ENCODE measurements around the gene SORCS1. TPM values are rescaled to one million over a fixed set of nuclear protein-coding genes. Genes with fewer than 3 reads are reported as not detected.

Gene SORCS1
- total and polyA plus RNA-seq, 4 donors = 1.4 to 3.8 TPM; not detected in 2

- WGBS, 2 donors = 0 to 38% methylated on average over 1 of the region's 1 CpG
- H3K4me3 ChIP-seq (ENCODE audit: low read length in 2 of 2) = no peak overlapping the region
- no peaks in the 10 kb centered on the region for H3K36me3 ChIP-seq (ENCODE audit: control insufficient read depth in 1 of 2, insufficient read depth in 2 of 2, low read length in 1 of 2)
- DNase-seq (no peak), ATAC-seq (ENCODE audit: low FRiP score) (no peak)
- no peak overlapping the region for H3K27ac ChIP-seq (ENCODE audit: low read depth in 1 of 2, low read length in 2 of 2)
- no peaks in the 10 kb centered on the region for H3K9me3 ChIP-seq (ENCODE audit: control insufficient read depth, low read length)
- H3K27me3 ChIP-seq (ENCODE audit: control insufficient read depth in 1 of 2, insufficient read depth in 2 of 2, low read length in 1 of 2) = no peaks in the 10 kb centered on the region
- intact Hi-C loops (cut with DNase I) = no loop called here
- no peaks in the 10 kb centered on the region for H3K4me1 ChIP-seq (ENCODE audit: control insufficient read depth in 1 of 2, insufficient read depth in 2 of 2, low read length in 2 of 2)
These were observed 359.4 kb downstream of the SORCS1 start for GRCh38 chr10:106804992-106805582.

GRCh38 chr10:106802949-106803348 is 361.6 kb downstream of the SORCS1 start:
- Histone ChIP-seq H3K4me3 (ENCODE audit: low read length in 2 of 2) (no peak overlapping the region), H3K9me3 (ENCODE audit: control insufficient read depth, low read length) (no peaks in the 10 kb centered on the region), H3K27me3 (ENCODE audit: control insufficient read depth in 1 of 2, insufficient read depth in 2 of 2, low read length in 1 of 2) (no peaks in the 10 kb centered on the region), H3K4me1 (ENCODE audit: control insufficient read depth in 1 of 2, insufficient read depth in 2 of 2, low read length in 2 of 2) (no peaks in the 10 kb centered on the region), H3K27ac (ENCODE audit: low read depth in 1 of 2, low read length in 2 of 2) (no peak overlapping the region), H3K36me3 (ENCODE audit: control insufficient read depth in 1 of 2, insufficient read depth in 2 of 2, low read length in 1 of 2) (no peaks in the 10 kb centered on the region)
- intact Hi-C loops (cut with DNase I) = no loop called here
- WGBS, 2 donors = 85 to 92% methylated on average over 4 of the region's 4 CpGs
- ATAC-seq (ENCODE audit: low FRiP score) (no peak), DNase-seq (no peak)

GRCh38 chr10:106799776-106800175 is 364.7 kb downstream of the SORCS1 start:
- Histone ChIP-seq H3K9me3 (ENCODE audit: control insufficient read depth, low read length) (no peaks in the 10 kb centered on the region), H3K36me3 (ENCODE audit: control insufficient read depth in 1 of 2, insufficient read depth in 2 of 2, low read length in 1 of 2) (no peaks in the 10 kb centered on the region), H3K4me3 (ENCODE audit: low read length in 2 of 2) (no peak overlapping the region), H3K27me3 (ENCODE audit: control insufficient read depth in 1 of 2, insufficient read depth in 2 of 2, low read length in 1 of 2) (no peaks in the 10 kb centered on the region), H3K27ac (ENCODE audit: low read depth in 1 of 2, low read length in 2 of 2) (no peak overlapping the region), H3K4me1 (ENCODE audit: control insufficient read depth in 1 of 2, insufficient read depth in 2 of 2, low read length in 2 of 2) (no peaks in the 10 kb centered on the region)
- intact Hi-C loops (cut with DNase I) = no loop called here
- ATAC-seq (ENCODE audit: low FRiP score) (no peak), DNase-seq (no peak)
- 74 to 92% methylated on average over 1 of the region's 1 CpG for WGBS, 2 donors

DNA sequence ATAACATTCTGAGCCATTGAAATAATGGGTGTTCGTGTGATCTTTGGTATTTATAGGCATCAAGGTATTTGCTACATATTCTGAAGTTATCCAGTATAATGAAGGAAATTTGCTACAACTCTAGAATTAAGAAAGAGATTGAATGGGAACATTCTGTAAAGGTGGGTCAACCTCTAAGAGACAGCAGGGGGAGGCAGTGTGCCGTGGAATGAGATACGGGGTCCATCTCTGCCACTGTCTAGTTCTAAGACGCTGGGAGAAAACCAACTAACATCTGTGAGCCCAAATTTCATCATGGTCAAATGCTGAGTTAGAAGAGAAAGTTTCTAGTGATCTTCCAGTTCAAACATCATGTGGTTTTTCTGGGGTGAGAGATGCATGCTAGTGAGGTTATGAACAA is 368.9 kb downstream of the SORCS1 start:
- Histone ChIP-seq H3K4me1 (ENCODE audit: control insufficient read depth in 1 of 2, insufficient read depth in 2 of 2, low read length in 2 of 2) (no peaks in the 10 kb centered on the region), H3K9me3 (ENCODE audit: control insufficient read depth, low read length) (no peaks in the 10 kb centered on the region), H3K27ac (ENCODE audit: low read depth in 1 of 2, low read length in 2 of 2) (no peak overlapping the region), H3K27me3 (ENCODE audit: control insufficient read depth in 1 of 2, insufficient read depth in 2 of 2, low read length in 1 of 2) (no peaks in the 10 kb centered on the region), H3K4me3 (ENCODE audit: low read length in 2 of 2) (no peak overlapping the region), H3K36me3 (ENCODE audit: control insufficient read depth in 1 of 2, insufficient read depth in 2 of 2, low read length in 1 of 2) (no peaks in the 10 kb centered on the region)
- ATAC-seq (ENCODE audit: low FRiP score) (no peak), DNase-seq (no peak)
- intact Hi-C loops (cut with DNase I) = no loop called here
- 19 to 28% methylated on average over 4 of the region's 4 CpGs for WGBS, 2 donors

- intact Hi-C loops (cut with DNase I) = no loop called here
- no peak for ATAC-seq (ENCODE audit: low FRiP score)
- no peak overlapping the region for H3K4me3 ChIP-seq (ENCODE audit: low read length in 2 of 2)
- DNase-seq = no peak
- H3K9me3 ChIP-seq (ENCODE audit: control insufficient read depth, low read length) = no peaks in the 10 kb centered on the region
- no peaks in the 10 kb centered on the region for H3K27me3 ChIP-seq (ENCODE audit: control insufficient read depth in 1 of 2, insufficient read depth in 2 of 2, low read length in 1 of 2)
- WGBS, 2 donors = 7 to 8% methylated on average over 1 of the region's 1 CpG
- no peaks in the 10 kb centered on the region for H3K36me3 ChIP-seq (ENCODE audit: control insufficient read depth in 1 of 2, insufficient read depth in 2 of 2, low read length in 1 of 2)
- H3K4me1 ChIP-seq (ENCODE audit: control insufficient read depth in 1 of 2, insufficient read depth in 2 of 2, low read length in 2 of 2) = no peaks in the 10 kb centered on the region
- no peak overlapping the region for H3K27ac ChIP-seq (ENCODE audit: low read depth in 1 of 2, low read length in 2 of 2)
These were observed 370.9 kb downstream of the SORCS1 start for GRCh38 chr10:106793617-106794016.

DNA sequence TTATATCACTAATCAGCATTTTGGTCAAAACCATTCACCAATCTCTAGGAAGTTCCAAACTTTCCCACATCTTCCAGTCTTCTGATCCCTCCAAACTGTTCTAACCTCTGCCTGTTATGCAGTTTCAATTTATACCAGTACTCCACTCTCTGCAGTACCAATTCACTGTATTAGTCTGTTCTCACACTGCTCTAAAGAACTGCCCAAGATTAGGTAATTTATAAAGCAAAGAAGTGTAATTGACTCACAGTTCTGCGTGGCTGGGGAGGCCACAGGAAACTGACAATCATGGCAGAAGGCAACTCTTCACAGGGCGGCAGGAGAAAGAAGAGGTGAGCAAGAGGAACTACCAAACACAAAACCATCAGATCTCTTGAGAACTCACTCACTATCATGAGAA is 374.9 kb downstream of the SORCS1 start:
- Histone ChIP-seq H3K4me1 (ENCODE audit: control insufficient read depth in 1 of 2, insufficient read depth in 2 of 2, low read length in 2 of 2) (no peaks in the 10 kb centered on the region), H3K9me3 (ENCODE audit: control insufficient read depth, low read length) (no peaks in the 10 kb centered on the region), H3K4me3 (ENCODE audit: low read length in 2 of 2) (no peak overlapping the region), H3K27ac (ENCODE audit: low read depth in 1 of 2, low read length in 2 of 2) (no peak overlapping the region), H3K27me3 (ENCODE audit: control insufficient read depth in 1 of 2, insufficient read depth in 2 of 2, low read length in 1 of 2) (no peaks in the 10 kb centered on the region), H3K36me3 (ENCODE audit: control insufficient read depth in 1 of 2, insufficient read depth in 2 of 2, low read length in 1 of 2) (no peaks in the 10 kb centered on the region)
- ATAC-seq (ENCODE audit: low FRiP score) (no peak), DNase-seq (no peak)
- 78 to 82% methylated on average over 2 of the region's 2 CpGs for WGBS, 2 donors
- intact Hi-C loops (cut with DNase I) = no loop called here

DNA sequence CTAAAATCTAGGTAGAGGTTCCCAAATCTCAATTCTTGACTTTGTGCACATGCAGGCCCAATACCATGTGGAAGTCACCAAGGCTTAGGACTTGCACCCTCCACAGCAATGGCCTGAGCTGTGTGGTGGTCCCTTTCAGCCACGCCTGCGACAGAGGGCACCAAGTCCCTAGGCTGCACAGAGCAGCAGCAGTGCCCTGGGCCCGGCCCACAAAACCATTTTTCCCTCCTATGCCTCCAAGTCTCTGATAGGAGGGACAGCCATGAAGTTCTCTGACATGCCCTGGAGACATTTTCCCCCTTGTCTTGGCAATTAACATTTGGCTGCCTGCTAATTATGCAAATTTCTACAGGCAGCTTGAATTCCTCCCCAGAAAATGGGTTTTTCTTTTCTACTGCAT is 375.5 kb downstream of the SORCS1 start:
- H3K27ac ChIP-seq (ENCODE audit: low read depth in 1 of 2, low read length in 2 of 2) = no peak overlapping the region
- 81 to 91% methylated on average over 3 of the region's 3 CpGs for WGBS, 2 donors
- no peak for ATAC-seq (ENCODE audit: low FRiP score)
- H3K9me3 ChIP-seq (ENCODE audit: control insufficient read depth, low read length) = no peaks in the 10 kb centered on the region
- no peak for DNase-seq
- no peak overlapping the region for H3K4me3 ChIP-seq (ENCODE audit: low read length in 2 of 2)
- no peaks in the 10 kb centered on the region for H3K27me3 ChIP-seq (ENCODE audit: control insufficient read depth in 1 of 2, insufficient read depth in 2 of 2, low read length in 1 of 2)
- H3K4me1 ChIP-seq (ENCODE audit: control insufficient read depth in 1 of 2, insufficient read depth in 2 of 2, low read length in 2 of 2) = no peaks in the 10 kb centered on the region
- intact Hi-C loops (cut with DNase I) = no loop called here
- no peaks in the 10 kb centered on the region for H3K36me3 ChIP-seq (ENCODE audit: control insufficient read depth in 1 of 2, insufficient read depth in 2 of 2, low read length in 1 of 2)

- Histone ChIP-seq H3K9me3 (ENCODE audit: control insufficient read depth, low read length) (no peaks in the 10 kb centered on the region), H3K27ac (ENCODE audit: low read depth in 1 of 2, low read length in 2 of 2) (no peak overlapping the region), H3K27me3 (ENCODE audit: control insufficient read depth in 1 of 2, insufficient read depth in 2 of 2, low read length in 1 of 2) (no peaks in the 10 kb centered on the region), H3K4me1 (ENCODE audit: control insufficient read depth in 1 of 2, insufficient read depth in 2 of 2, low read length in 2 of 2) (no peaks in the 10 kb centered on the region), H3K4me3 (ENCODE audit: low read length in 2 of 2) (no peak overlapping the region), H3K36me3 (ENCODE audit: control insufficient read depth in 1 of 2, insufficient read depth in 2 of 2, low read length in 1 of 2) (no peaks in the 10 kb centered on the region)
- intact Hi-C loops (cut with DNase I) = no loop called here
- ATAC-seq (ENCODE audit: low FRiP score) (no peak), DNase-seq (no peak)
- 18 to 37% methylated on average over 3 of the region's 3 CpGs for WGBS, 2 donors
These were observed 379.0 kb downstream of the SORCS1 start for GRCh38 chr10:106785528-106785927.

- intact Hi-C loops (cut with DNase I) = no loop called here
- 32 to 52% methylated on average over 3 of the region's 3 CpGs for WGBS, 2 donors
- no peak for ATAC-seq (ENCODE audit: low FRiP score)
- H3K4me3 ChIP-seq (ENCODE audit: low read length in 2 of 2) = no peak overlapping the region
- no peaks in the 10 kb centered on the region for H3K36me3 ChIP-seq (ENCODE audit: control insufficient read depth in 1 of 2, insufficient read depth in 2 of 2, low read length in 1 of 2)
- H3K27ac ChIP-seq (ENCODE audit: low read depth in 1 of 2, low read length in 2 of 2) = no peak overlapping the region
- peaks cover 1% of the 10 kb centered on the region for H3K9me3 ChIP-seq (ENCODE audit: control insufficient read depth, low read length)
- H3K27me3 ChIP-seq (ENCODE audit: control insufficient read depth in 1 of 2, insufficient read depth in 2 of 2, low read length in 1 of 2) = peaks cover 0 to 2% of the 10 kb centered on the region in 2 donors
- no peak for DNase-seq
- no peaks in the 10 kb centered on the region for H3K4me1 ChIP-seq (ENCODE audit: control insufficient read depth in 1 of 2, insufficient read depth in 2 of 2, low read length in 2 of 2)
These were observed 383.9 kb downstream of the SORCS1 start for GRCh38 chr10:106780632-106781031.
